K562 (cell line): ENCODE data around the gene HYAL3. TPM values are rescaled to one million over a fixed set of nuclear protein-coding genes. Genes with fewer than 3 reads are reported as not detected.
A peak's percentile ranks its signal among the peaks of the same experiment; 100 is the strongest.

Experiments
- CBFA2T3 ChIP-seq: fragments of 450-650 bp; IDR thresholded peaks from 2 replicates; pipeline ENCODE4 v1.6.1; 2017
- CBX8 ChIP-seq: fragments of 200-600 bp; sonication (generic); IDR thresholded peaks from 2 replicates; pipeline ENCODE4 v1.6.1; 2012; ENCODE audit warnings: borderline replicate concordance, mixed run types, low read depth, mild to moderate bottlenecking, moderate library complexity, mixed read lengths, low read length, control low read depth, inconsistent platforms; ENCODE audit not compliant: poor library complexity, severe bottlenecking; ENCODE audit errors: extremely low read depth
- CHD4 ChIP-seq: fragments of 200-600 bp; sonication (generic); IDR thresholded peaks from 3 replicates; pipeline ENCODE4 v1.6.1; 2012; ENCODE audit warnings: low read depth, mild to moderate bottlenecking, mixed read lengths, low read length, inconsistent platforms; ENCODE audit not compliant: insufficient read depth, insufficient replicate concordance, poor library complexity, severe bottlenecking
- CREBBP ChIP-seq: IDR thresholded peaks from one replicate; pipeline ENCODE4 v1.6.1; 2012; ENCODE audit warnings: low read depth, mild to moderate bottlenecking, control low read depth, inconsistent platforms, low read length
- DDX20 ChIP-seq: fragments of 450-650 bp; IDR thresholded peaks from 2 replicates; pipeline ENCODE4 v1.6.1; 2016; ENCODE audit warnings: missing genetic modification characterization, low read depth, mild to moderate bottlenecking, missing compliant biosample characterization, moderate library complexity
- EP300 ChIP-seq: IDR thresholded peaks from 2 replicates; pipeline ENCODE4 v1.6.1; 2012; ENCODE audit warnings: low read length, improper control_type of control experiment
- FOXM1 ChIP-seq, 2 experiments: fragments of 450-650 bp in 1 of 2; sonication (generic) in 1 of 2; formaldehyde crosslinking in 1 of 2; IDR thresholded peaks; 2 replicates each; pipeline versions ENCODE4 v1.6.1 to v1.9.0; 2017 to 2022; ENCODE audit warnings: low read depth in 2 of 2, mild to moderate bottlenecking in 2 of 2, missing genetic modification reagents in 1 of 2, moderate library complexity in 1 of 2
- HNRNPUL1 ChIP-seq: fragments of 200-400 bp; formaldehyde crosslinking; IDR thresholded peaks from 2 replicates; pipeline ENCODE4 v1.6.1; 2017; ENCODE audit warnings: low read length
- JUND ChIP-seq, 2 experiments: IDR thresholded peaks; 2 replicates in 1 of 2; 3 replicates in 1 of 2; pipeline ENCODE4 v1.6.1; 2011; ENCODE audit warnings: borderline replicate concordance in 2 of 2, low read depth in 2 of 2, low read length in 2 of 2, improper control_type of control experiment in 1 of 2, missing biosample characterization in 1 of 2, missing genetic modification characterization in 1 of 2, missing genetic modification reagents in 1 of 2
- MBD2 ChIP-seq: sonication (generic); IDR thresholded peaks from 2 replicates; pipeline ENCODE4 v1.6.1; 2016; ENCODE audit warnings: low read depth, borderline replicate concordance
- MEF2A ChIP-seq: IDR thresholded peaks from 2 replicates; pipeline ENCODE4 v1.6.1; 2011; ENCODE audit warnings: low read depth, mild to moderate bottlenecking, low read length, moderate library complexity; ENCODE audit not compliant: control insufficient read depth
- NBN ChIP-seq: fragments of 450-650 bp; IDR thresholded peaks from 2 replicates; pipeline ENCODE4 v1.6.1; 2016; ENCODE audit warnings: low read depth, mild to moderate bottlenecking
- PHTF2 ChIP-seq: fragments of 250-450 bp; sonication (Bioruptor Pico); IDR thresholded peaks from 2 replicates; pipeline ENCODE4 v1.5.0; 2021; ENCODE audit warnings: mild to moderate bottlenecking
- SETDB1 ChIP-seq: IDR thresholded peaks from one replicate; pipeline ENCODE4 v1.6.1; 2012; ENCODE audit warnings: low read length, control low read depth, inconsistent platforms
- SIN3B ChIP-seq: fragments of 450-650 bp; IDR thresholded peaks from 2 replicates; pipeline ENCODE4 v1.6.1; 2017; ENCODE audit warnings: low read depth, mild to moderate bottlenecking, moderate library complexity
- SIX5 ChIP-seq, 2 experiments: IDR thresholded peaks; 2 replicates each; pipeline ENCODE4 v1.6.1; 2011; ENCODE audit warnings: low read length in 2 of 2, borderline replicate concordance in 1 of 2, low read depth in 1 of 2, mild to moderate bottlenecking in 1 of 2, moderate library complexity in 1 of 2; ENCODE audit not compliant: insufficient read depth in 1 of 2
- SMAD1 ChIP-seq: fragments of 150-350 bp; IDR thresholded peaks from 2 replicates; pipeline ENCODE4 v1.6.1; 2014; ENCODE audit warnings: low read length, low read depth; ENCODE audit not compliant: partially characterized antibody
- TAF9B ChIP-seq: fragments of 450-650 bp; IDR thresholded peaks from 2 replicates; pipeline ENCODE4 v1.6.1; 2018; ENCODE audit warnings: mild to moderate bottlenecking; ENCODE audit not compliant: partially characterized antibody
- TARDBP ChIP-seq: fragments of 450-650 bp; IDR thresholded peaks from 2 replicates; pipeline ENCODE4 v1.6.1; 2016
- ZNF134 ChIP-seq: fragments of 250-450 bp; sonication (Bioruptor Pico); conservative IDR thresholded peaks from 2 replicates; pipeline ENCODE4 v1.4.0; 2020
- ZNF24 ChIP-seq: fragments of 450-650 bp; IDR thresholded peaks from 2 replicates; pipeline ENCODE4 v1.6.1; 2016
- ZNF316 ChIP-seq: fragments of 450-650 bp; IDR thresholded peaks from 2 replicates; pipeline ENCODE4 v1.6.1; 2016
- ZNF445 ChIP-seq: fragments of 250-450 bp; sonication (Bioruptor Pico); IDR thresholded peaks from 2 replicates; pipeline ENCODE4 v1.4.0; 2020; ENCODE audit warnings: low read depth, mild to moderate bottlenecking, moderate library complexity
- ZNF583 ChIP-seq: fragments of 250-450 bp; sonication (Bioruptor Pico); IDR thresholded peaks from 2 replicates; pipeline ENCODE4 v1.4.0; 2020
- ZNF77 ChIP-seq: fragments of 250-450 bp; sonication (Bioruptor Pico); IDR thresholded peaks from 2 replicates; pipeline ENCODE4 v1.5.0; 2020
- polyA plus RNA-seq, 8 experiments: library from polyadenylated mRNA; depleted of rRNA in 4 of 8; stranded (reverse) in 5 of 8; unstranded in 3 of 8; fragments of >200 nt; fragmentation: Nextera tagmentation in 2 of 8; fragmentation: Illumina TruSeq in 1 of 8; extraction: Ambion mirVana in 2 of 8; extraction: Trizol in 1 of 8; gene quantifications; 2 replicates each; pipeline versions ENCODE4 v1.2.1 to v1.2.3, GENCODE V29; 2011 to 2014; ENCODE audit warnings: inconsistent platforms in 1 of 8, missing spikeins in 1 of 8
- total RNA-seq, 7 experiments: library from RNA; depleted of rRNA in 6 of 7; stranded (reverse); fragments of >200 nt in 6 of 7; fragmentation: Illumina TruSeq in 2 of 7; extraction: Trizol in 2 of 7; gene quantifications; 2 replicates each; pipeline versions ENCODE4 v1.2.1 to v1.2.3, GENCODE V29; 2011 to 2021; ENCODE audit warnings: low replicate concordance in 1 of 7
- TF ChIP-seq, protein P1 (sequence below): sonication (generic); formaldehyde crosslinking; IDR thresholded peaks from 2 replicates; pipeline ENCODE4 v1.8.0; 2023; ENCODE audit warnings: mild to moderate bottlenecking, missing genetic modification reagents
- TF ChIP-seq, protein P2 (sequence below): fragments of 450-650 bp; IDR thresholded peaks from 2 replicates; pipeline ENCODE4 v1.6.1; 2016; ENCODE audit warnings: low read depth, mild to moderate bottlenecking, moderate library complexity

HYAL3 gene
- total and polyA plus RNA-seq, 9 of the 15 experiments (the other 6 are each of a cell fraction or from before 2014, with no cell fraction given) = 0.38 to 9.1 (median 6.8) TPM

DNA sequence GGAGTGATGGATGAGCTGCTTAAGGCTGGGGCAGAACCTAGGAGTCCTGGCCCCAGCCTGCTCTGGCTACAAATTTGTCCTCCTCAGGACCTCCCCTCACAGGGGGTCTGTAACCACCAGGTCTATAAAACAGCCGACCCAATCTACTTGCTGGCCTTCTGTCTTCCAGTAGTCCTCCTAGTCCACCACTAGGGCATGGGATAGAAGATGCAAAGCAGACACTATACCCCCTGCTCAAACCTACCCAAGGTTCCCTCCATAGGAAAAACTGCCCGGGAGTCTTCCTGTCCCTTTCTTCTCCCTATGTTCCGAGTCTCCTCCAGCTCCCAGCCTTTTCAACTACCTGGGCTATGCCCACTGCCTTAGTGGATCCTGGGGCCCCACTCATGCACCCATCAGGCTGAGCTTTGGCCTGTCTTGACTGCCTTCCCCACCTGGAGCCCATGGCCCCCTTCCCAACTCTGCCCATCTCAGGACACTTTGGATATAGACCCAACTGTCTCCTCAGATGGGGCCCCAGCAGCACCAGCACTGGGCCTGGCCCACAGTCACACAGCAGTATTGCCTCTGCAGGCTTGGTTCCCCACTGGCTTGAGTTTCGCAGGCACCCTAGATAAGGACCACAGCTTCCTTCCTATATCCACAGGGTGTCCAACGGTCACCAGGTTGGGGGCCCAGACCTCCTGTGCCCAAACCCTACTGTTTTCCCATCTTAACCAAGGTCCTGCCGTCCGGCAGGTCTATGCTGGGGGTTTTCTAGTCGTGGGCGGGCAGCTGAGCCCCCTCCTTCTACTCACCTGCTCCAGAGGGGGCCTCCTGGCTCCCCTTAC, 1.1 kb downstream of the HYAL3 start (continued):
- no peak for TF ChIP-seq CBX8
- TF ChIP-seq EP300 = peak; percentile 43
- no peak for TF ChIP-seq NBN
- no peak for TF ChIP-seq JUND (IDR thresholded peaks at IDR 0.05; ENCODE audit: borderline replicate concordance, low read depth, low read length)
- TF ChIP-seq JUND (tag; IDR thresholded peaks at IDR 0.05; ENCODE audit: borderline replicate concordance, low read depth, low read length) = no peak
- TF ChIP-seq DDX20 (tag) = no peak
- TF ChIP-seq TARDBP = no peak
- no peak for TF ChIP-seq ZNF24
- TF ChIP-seq HNRNPUL1 = no peak
- no peak for TF ChIP-seq MEF2A
- TF ChIP-seq FOXM1 (IDR thresholded peaks at IDR 0.05; ENCODE audit: low read depth) = no peak
- no peak for TF ChIP-seq FOXM1 (CRISPR knock-in tag; IDR thresholded peaks at IDR 0.05; ENCODE audit: low read depth)
- no peak for TF ChIP-seq ZNF77
- TF ChIP-seq CHD4 = no peak
- TF ChIP-seq PHTF2 = no peak
- TF ChIP-seq ZNF445 (CRISPR knock-in tag) = no peak
- no peak for TF ChIP-seq TAF9B
- no peak for TF ChIP-seq SMAD1
- TF ChIP-seq SIX5 (IDR thresholded peaks at IDR 0.05; ENCODE audit: borderline replicate concordance in 1 of 2, insufficient read depth in 1 of 2, low read depth in 1 of 2, low read length in 2 of 2) = no peak
- TF ChIP-seq SETDB1 = no peak
- no peak for TF ChIP-seq CREBBP
- peak; percentile 19; the same call in 1 of the 2 replicates for TF ChIP-seq CBFA2T3
- no peak for TF ChIP-seq ZNF134
- TF ChIP-seq ZNF583 (CRISPR knock-in tag) = no peak
- no peak for TF ChIP-seq SIN3B
- TF ChIP-seq MBD2 = 0 out of 2 replicates have a peak, but pooled peaks have one; percentile 2
- TF ChIP-seq, protein P1, sequence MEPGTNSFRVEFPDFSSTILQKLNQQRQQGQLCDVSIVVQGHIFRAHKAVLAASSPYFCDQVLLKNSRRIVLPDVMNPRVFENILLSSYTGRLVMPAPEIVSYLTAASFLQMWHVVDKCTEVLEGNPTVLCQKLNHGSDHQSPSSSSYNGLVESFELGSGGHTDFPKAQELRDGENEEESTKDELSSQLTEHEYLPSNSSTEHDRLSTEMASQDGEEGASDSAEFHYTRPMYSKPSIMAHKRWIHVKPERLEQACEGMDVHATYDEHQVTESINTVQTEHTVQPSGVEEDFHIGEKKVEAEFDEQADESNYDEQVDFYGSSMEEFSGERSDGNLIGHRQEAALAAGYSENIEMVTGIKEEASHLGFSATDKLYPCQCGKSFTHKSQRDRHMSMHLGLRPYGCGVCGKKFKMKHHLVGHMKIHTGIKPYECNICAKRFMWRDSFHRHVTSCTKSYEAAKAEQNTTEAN (CRISPR knock-in tag) = no peak
- TF ChIP-seq, protein P2, sequence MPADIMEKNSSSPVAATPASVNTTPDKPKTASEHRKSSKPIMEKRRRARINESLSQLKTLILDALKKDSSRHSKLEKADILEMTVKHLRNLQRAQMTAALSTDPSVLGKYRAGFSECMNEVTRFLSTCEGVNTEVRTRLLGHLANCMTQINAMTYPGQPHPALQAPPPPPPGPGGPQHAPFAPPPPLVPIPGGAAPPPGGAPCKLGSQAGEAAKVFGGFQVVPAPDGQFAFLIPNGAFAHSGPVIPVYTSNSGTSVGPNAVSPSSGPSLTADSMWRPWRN = no peak
- no peak for TF ChIP-seq ZNF316
